ENCODE measurements around the gene LSM5. TPM values are rescaled to one million over a fixed set of nuclear protein-coding genes. Genes with fewer than 3 reads are reported as not detected.

Gene LSM5
- total RNA-seq, 1 experiment from 2014 or later, result 108 TPM

DNA sequence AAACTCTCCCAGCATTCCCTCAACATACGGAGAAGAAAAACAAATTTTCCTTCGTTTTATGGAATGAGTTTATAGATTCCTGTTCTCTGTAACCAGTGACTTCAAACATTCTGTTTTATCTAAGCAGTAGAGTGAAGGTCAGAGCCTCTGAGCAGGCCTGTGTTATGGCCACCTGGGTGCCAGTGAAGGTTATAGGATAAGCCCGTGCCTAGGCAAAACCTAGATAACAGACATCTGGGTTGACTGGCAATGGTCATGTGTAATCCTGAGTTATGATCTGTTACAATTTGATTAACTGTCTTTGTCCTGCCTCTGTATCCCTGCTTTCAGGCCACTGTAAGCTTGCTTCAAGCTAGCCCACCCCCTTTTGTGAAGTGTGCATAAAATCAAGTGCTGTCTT lies 8.3 kb downstream of the LSM5 start:
- Histone ChIP-seq H3T11ph (ENCODE audit: low read length) (no peak overlapping the region), H3K79me1 (ENCODE audit: insufficient read depth, low read depth, low read length, poor library complexity, severe bottlenecking) (no peaks in the 10 kb centered on the region), H2BK20ac (ENCODE audit: low read depth, low read length, poor library complexity, severe bottlenecking) (no peak overlapping the region), H2BK5ac (ENCODE audit: insufficient read length, low read length) (no peak overlapping the region), H4K8ac (replicated peaks; ENCODE audit: insufficient read length, low read depth, low read length) (no peak overlapping the region), H3K56ac (ENCODE audit: insufficient read length, low read depth, low read length) (no peak overlapping the region), H4K5ac (ENCODE audit: insufficient read length, low read depth, low read length) (no peak overlapping the region), H3K4ac (ENCODE audit: low read depth, low read length) (no peak overlapping the region), H2AK5ac (ENCODE audit: insufficient read length, low read length) (no peak overlapping the region), H3K27ac (ENCODE audit: insufficient read length, low read depth, low read length) (no peak overlapping the region), H3K23me2 (ENCODE audit: insufficient read length, low read depth, low read length, poor library complexity, severe bottlenecking) (no peaks in the 10 kb centered on the region), H3K23ac (ENCODE audit: insufficient read length, low read depth, low read length) (no peak overlapping the region), H4K20me1 (ENCODE audit: control insufficient read depth, insufficient read depth, insufficient read length) (peaks cover 3% of the 10 kb centered on the region), H3K14ac (ENCODE audit: insufficient read depth, low read length) (no peak overlapping the region), H2BK120ac (ENCODE audit: low read depth, low read length, poor library complexity, severe bottlenecking) (no peak overlapping the region), H3K4me2 (ENCODE audit: insufficient read depth, insufficient read length, low read length) (no peak overlapping the region), H3K18ac (ENCODE audit: insufficient read length, low read depth, low read length) (no peak overlapping the region), H2AFZ (ENCODE audit: low read length) (no peak overlapping the region), H2BK15ac (ENCODE audit: low read depth, low read length) (no peak overlapping the region), H3K27me3 (ENCODE audit: insufficient read depth, low read length) (no peaks in the 10 kb centered on the region), H4K91ac (ENCODE audit: insufficient read length, low read depth, low read length) (no peak overlapping the region), H3K9me3 (ENCODE audit: control insufficient read depth, low read depth, low read length) (no peaks in the 10 kb centered on the region), H3K79me2 (ENCODE audit: insufficient read depth, low read length) (no peaks in the 10 kb centered on the region), H3K9ac (ENCODE audit: extremely low read depth, insufficient read length, low read length) (no peak overlapping the region), H2BK12ac (ENCODE audit: insufficient read length, low read depth, low read length) (no peak overlapping the region), H3K4me1 (ENCODE audit: insufficient read depth, low read length) (no peaks in the 10 kb centered on the region)
- Mint-ChIP-seq H3K36me3 (ENCODE audit: insufficient read depth in 1 of 3, low read depth in 3 of 3) (peaks cover 2 to 12% (median 12%) of the 10 kb centered on the region in 3 experiments; a peak in 5 of 7 replicates), H3K27me3 (ENCODE audit: low read depth) (no peaks in the 10 kb centered on the region), H3K4me1 (no peaks in the 10 kb centered on the region), H3K27ac (no peak overlapping the region), H3K9me3 (no peaks in the 10 kb centered on the region), H3K4me3 (no peak overlapping the region)
- TF ChIP-seq, protein P1, sequence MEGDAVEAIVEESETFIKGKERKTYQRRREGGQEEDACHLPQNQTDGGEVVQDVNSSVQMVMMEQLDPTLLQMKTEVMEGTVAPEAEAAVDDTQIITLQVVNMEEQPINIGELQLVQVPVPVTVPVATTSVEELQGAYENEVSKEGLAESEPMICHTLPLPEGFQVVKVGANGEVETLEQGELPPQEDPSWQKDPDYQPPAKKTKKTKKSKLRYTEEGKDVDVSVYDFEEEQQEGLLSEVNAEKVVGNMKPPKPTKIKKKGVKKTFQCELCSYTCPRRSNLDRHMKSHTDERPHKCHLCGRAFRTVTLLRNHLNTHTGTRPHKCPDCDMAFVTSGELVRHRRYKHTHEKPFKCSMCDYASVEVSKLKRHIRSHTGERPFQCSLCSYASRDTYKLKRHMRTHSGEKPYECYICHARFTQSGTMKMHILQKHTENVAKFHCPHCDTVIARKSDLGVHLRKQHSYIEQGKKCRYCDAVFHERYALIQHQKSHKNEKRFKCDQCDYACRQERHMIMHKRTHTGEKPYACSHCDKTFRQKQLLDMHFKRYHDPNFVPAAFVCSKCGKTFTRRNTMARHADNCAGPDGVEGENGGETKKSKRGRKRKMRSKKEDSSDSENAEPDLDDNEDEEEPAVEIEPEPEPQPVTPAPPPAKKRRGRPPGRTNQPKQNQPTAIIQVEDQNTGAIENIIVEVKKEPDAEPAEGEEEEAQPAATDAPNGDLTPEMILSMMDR (conservative IDR thresholded peaks at IDR 0.05), result no peak
- no CpG with 5 or more reads among the region's 3 CpGs for WGBS (ENCODE audit: extremely low coverage, insufficient read length, low lambda C conversion rate)
- no peak for DNase-seq

All from H9 (cell line).